ENCODE results near the gene GCN1. TPM values are rescaled to one million over a fixed set of nuclear protein-coding genes. Genes with fewer than 3 reads are reported as not detected.

The GCN1 gene
- total and polyA plus RNA-seq, 2 of the 8 experiments (the other 6 are each of a cell fraction or from before 2014, with no cell fraction given): 61.4 to 133 TPM

- Histone ChIP-seq H4K5ac (ENCODE audit: insufficient read length, low read depth, low read length) (no peak overlapping the region), H3K79me1 (ENCODE audit: low read depth, low read length) (no peaks in the 10 kb centered on the region), H4K20me1 (replicated peaks in 1 of 2; ENCODE audit: control insufficient read depth in 1 of 2, insufficient read depth in 2 of 2, low read length in 2 of 2) (peaks cover 3 to 10% of the 10 kb centered on the region in 2 experiments), H2BK20ac (ENCODE audit: low read length) (no peak overlapping the region), H3K27ac (ENCODE audit: low read depth, low read length) (no peak overlapping the region), H2AK5ac (ENCODE audit: low read depth, low read length) (no peak overlapping the region), H3K36me3 (ENCODE audit: control insufficient read depth in 2 of 4, insufficient read depth in 4 of 4, low read length in 3 of 4) (peaks cover 47 to 87% (median 80%) of the 10 kb centered on the region in 4 experiments), H2AFZ (ENCODE audit: low read length) (no peak overlapping the region), H3K4ac (replicated peaks; ENCODE audit: insufficient read length, low read depth, low read length) (no peak overlapping the region), H3K9ac (replicated peaks in 1 of 4; ENCODE audit: extremely low read depth in 1 of 4, low read depth in 3 of 4, low read length in 3 of 4) (no peak overlapping the region), H3K4me3 (ENCODE audit: extremely low read depth in 1 of 4, insufficient read depth in 2 of 4, low read depth in 3 of 4, low read length in 4 of 4) (no peak overlapping the region), H3K9me3 (ENCODE audit: insufficient read depth in 2 of 2, low read depth in 1 of 2, low read length in 1 of 2) (no peaks in the 10 kb centered on the region), H3K4me1 (replicated peaks in 1 of 4; ENCODE audit: control insufficient read depth in 3 of 4, insufficient read depth in 4 of 4, low read length in 3 of 4) (no peaks in the 10 kb centered on the region), H2BK12ac (ENCODE audit: low read depth, low read length) (no peak overlapping the region), H3K14ac (ENCODE audit: insufficient read length) (no peak overlapping the region), H3K79me2 (ENCODE audit: control insufficient read depth in 1 of 2, insufficient read depth in 2 of 2, low read length in 2 of 2) (no peaks in the 10 kb centered on the region), H4K91ac (replicated peaks; ENCODE audit: insufficient read length, low read length) (no peak overlapping the region), H2BK15ac (ENCODE audit: low read length) (no peak overlapping the region), H2BK120ac (replicated peaks; ENCODE audit: low read depth, low read length) (no peak overlapping the region), H3K23me2 (ENCODE audit: low read depth, low read length) (no peaks in the 10 kb centered on the region), H3K4me2 (ENCODE audit: insufficient read depth in 1 of 2, low read depth in 2 of 2, low read length in 2 of 2) (no peak overlapping the region), H3K23ac (ENCODE audit: insufficient read length) (no peak overlapping the region), H3K56ac (replicated peaks; ENCODE audit: insufficient read length, low read depth, low read length) (no peak overlapping the region), H3K27me3 (replicated peaks in 1 of 4; ENCODE audit: control insufficient read depth in 3 of 4, extremely low read depth in 1 of 4, insufficient read depth in 3 of 4, low read length in 3 of 4) (no peaks in the 10 kb centered on the region), H4K8ac (ENCODE audit: extremely low read depth, insufficient read depth, low read length) (no peak overlapping the region), H3K18ac (ENCODE audit: extremely low read depth, low read length) (no peak overlapping the region), H2BK5ac (ENCODE audit: low read depth, low read length) (no peak overlapping the region)
- FAIRE-seq (no peak), DNase-seq (ENCODE audit: low read depth in 1 of 2, low spot score in 2 of 2) (no peak)
- WGBS, 2 experiments (ENCODE audit: extremely low coverage in 1 of 2, insufficient coverage in 1 of 2, insufficient read length in 1 of 2, insufficient replicate concordance in 2 of 2, low coverage in 1 of 2, low lambda C conversion rate in 2 of 2, missing lambda C conversion rate in 1 of 2): 95% methylated on average over 22 of the region's 22 CpGs; no CpG with 5 or more reads in 1 of the 2 experiments
- POLR2A ChIA-PET (ENCODE audit: partially characterized antibody): interaction anchor here (1.0 to 8.1 kb wide), 8 partner anchors 12 to 50 kb away, joined by 3 to 82 read pairs (median 4); partner anchors contain the start of genes GCN1 and RPLP0
- CTCF ChIA-PET (ENCODE audit: partially characterized antibody): interaction anchor here (1.1 to 1.5 kb wide), 4 partner anchors 9 to 75 kb away, joined by 3 to 4 read pairs (median 3); no protein-coding TSS in a partner anchor
- no peak for TF ChIP-seq ATF3 (IDR thresholded peaks at IDR 0.05; ENCODE audit: insufficient read depth, low read depth, low read length)
- no peak for TF ChIP-seq MAFK (IDR thresholded peaks at IDR 0.05; ENCODE audit: low read depth, low read length)
- TF ChIP-seq JUN (IDR thresholded peaks at IDR 0.05; ENCODE audit: low read depth, low read length): no peak
- TF ChIP-seq SIRT6 (IDR thresholded peaks at IDR 0.05; ENCODE audit: low read length): no peak
- TF ChIP-seq RAD21 (IDR thresholded peaks at IDR 0.05 in 1 of 2, conservative IDR thresholded peaks at IDR 0.05 in 1 of 2; ENCODE audit: low read depth in 2 of 2, low read length in 2 of 2): no peak
- no peak for TF ChIP-seq CBX8 (IDR thresholded peaks at IDR 0.05; ENCODE audit: borderline replicate concordance, low read depth, low read length)
- TF ChIP-seq JUND (IDR thresholded peaks at IDR 0.05; ENCODE audit: low read length): no peak
- TF ChIP-seq BRCA1 (IDR thresholded peaks at IDR 0.05; ENCODE audit: low read depth, low read length): no peak
- no peak for TF ChIP-seq BCL11A (IDR thresholded peaks at IDR 0.05; ENCODE audit: low read depth in 2 of 2, low read length in 2 of 2)
- no peak for TF ChIP-seq TAF1 (IDR thresholded peaks at IDR 0.05; ENCODE audit: low read depth, low read length)
- TF ChIP-seq SP2 (IDR thresholded peaks at IDR 0.05; ENCODE audit: low read length): no peak
- TF ChIP-seq GABPA (IDR thresholded peaks at IDR 0.05; ENCODE audit: borderline replicate concordance, insufficient read depth, low read length): no peak
- no peak for TF ChIP-seq KDM4A (IDR thresholded peaks at IDR 0.05; ENCODE audit: low read depth, low read length, severe bottlenecking)
- no peak for TF ChIP-seq CREB1 (IDR thresholded peaks at IDR 0.05)
Observed at GRCh38 chr12:120150919-120151525, 43.5 kb downstream of the GCN1 start.

All from H1 (cell line).